IMR-90 (cell line): ENCODE measurements around the gene POLA2. TPM values are rescaled to one million over a fixed set of nuclear protein-coding genes. Genes with fewer than 3 reads are reported as not detected.

Source experiments
- ATAC-seq: fragments of 200-7000 bp; cut with Tn5 transposase; 2 replicates; pipeline ENCODE4 v1.9.1; 2020; ENCODE audit warnings: low read depth, mild to moderate bottlenecking, moderate library complexity
- BruUV-seq: library from RNA; stranded (reverse); fragments of 400-500 nt; replicated peaks from 2 replicates; lab custom pipeline; 2021; lab: Mats Ljungman, UMichigan
- CTCF ChIA-PET: fragments of 300-600 bp; formaldehyde crosslinking; extraction: SDS; loops from one replicate; lab custom pipeline; 2021; ENCODE audit warnings: antibody characterized with exemption; lab: Yijun Ruan, JAX
- POLR2A ChIA-PET: fragments of 300-600 bp; sonication (Branson Sonifier 250); formaldehyde crosslinking; loops from one replicate; lab custom pipeline; 2022; ENCODE audit warnings: antibody characterized with exemption; ENCODE audit not compliant: unreplicated experiment; lab: Charles Lee
- DNase-seq: peaks from one replicate; pipeline ENCODE4 v3.0.0; 2013
- H2AFZ ChIP-seq: replicated peaks from 2 replicates; pipeline ENCODE3; 2013; ENCODE audit warnings: low read length, mild to moderate bottlenecking; ENCODE audit not compliant: poor library complexity
- H2AK5ac ChIP-seq: 2 replicates; pipeline ENCODE4 v1.6.1; 2013; ENCODE audit warnings: low read depth, low read length, inconsistent platforms
- H2AK9ac ChIP-seq: replicated peaks from 2 replicates; pipeline ENCODE3; 2013; ENCODE audit warnings: mild to moderate bottlenecking, low read depth, low read length, moderate library complexity; ENCODE audit not compliant: poor library complexity
- H2BK120ac ChIP-seq: 2 replicates; pipeline ENCODE4 v1.6.1; 2013; ENCODE audit warnings: low read depth, low read length, inconsistent platforms
- H2BK15ac ChIP-seq: 3 replicates; pipeline ENCODE4 v1.6.1; 2013; ENCODE audit warnings: low read depth, low read length, inconsistent platforms
- H2BK20ac ChIP-seq: 2 replicates; pipeline ENCODE4 v1.6.1; 2013; ENCODE audit warnings: low read depth, mild to moderate bottlenecking, inconsistent platforms, low read length, moderate library complexity
- H2BK5ac ChIP-seq: 2 replicates; pipeline ENCODE4 v1.6.1; 2013; ENCODE audit warnings: mild to moderate bottlenecking, low read depth, low read length, inconsistent platforms; ENCODE audit not compliant: poor library complexity, severe bottlenecking
- H3K14ac ChIP-seq: replicated peaks from 2 replicates; pipeline ENCODE4 v1.6.1; 2013; ENCODE audit warnings: low read depth, low read length, inconsistent platforms
- H3K18ac ChIP-seq: 2 replicates; pipeline ENCODE4 v1.6.1; 2013; ENCODE audit warnings: low read depth, low read length, control low read depth
- H3K23ac ChIP-seq: 2 replicates; pipeline ENCODE4 v1.6.1; 2013; ENCODE audit warnings: low read depth, low read length, inconsistent platforms
- H3K27ac ChIP-seq: 2 replicates; pipeline ENCODE4 v1.5.1; 2013; ENCODE audit warnings: mild to moderate bottlenecking, control low read depth, low read length; ENCODE audit not compliant: insufficient read depth
- H3K27me3 ChIP-seq: 2 replicates; pipeline ENCODE4 v1.6.1; 2013; ENCODE audit warnings: low read length; ENCODE audit not compliant: control insufficient read depth, insufficient read depth
- H3K36me3 ChIP-seq: 2 replicates; pipeline ENCODE4 v1.6.1; 2013; ENCODE audit warnings: low read length, mixed read lengths; ENCODE audit not compliant: control insufficient read depth, insufficient read depth
- H3K4ac ChIP-seq: 2 replicates; pipeline ENCODE4 v1.6.1; 2013; ENCODE audit warnings: low read depth, low read length, inconsistent platforms
- H3K4me1 ChIP-seq: 2 replicates; pipeline ENCODE4 v1.6.1; 2013; ENCODE audit warnings: low read length, mixed read lengths; ENCODE audit not compliant: control insufficient read depth, insufficient read depth
- H3K4me2 ChIP-seq: 2 replicates; pipeline ENCODE4 v1.6.1; 2013; ENCODE audit warnings: low read depth, mild to moderate bottlenecking, control low read depth, low read length, moderate library complexity
- H3K4me3 ChIP-seq: 2 replicates; pipeline ENCODE4 v1.5.1; 2013; ENCODE audit warnings: low read depth, mild to moderate bottlenecking, control low read depth, low read length, moderate library complexity; ENCODE audit not compliant: insufficient read depth
- H3K56ac ChIP-seq: 2 replicates; pipeline ENCODE4 v1.6.1; 2013; ENCODE audit warnings: low read length, inconsistent platforms; ENCODE audit not compliant: insufficient read depth; ENCODE audit errors: extremely low read depth
- H3K79me1 ChIP-seq, 2 experiments: 2 replicates each; pipeline ENCODE4 v1.6.1; 2013; ENCODE audit warnings: low read length in 2 of 2, inconsistent platforms in 1 of 2, low read depth in 1 of 2
- H3K9ac ChIP-seq: 2 replicates; pipeline ENCODE4 v1.6.1; 2013; ENCODE audit warnings: low read depth, low read length, control low read depth
- H3K9me1 ChIP-seq: 2 replicates; pipeline ENCODE4 v1.6.1; 2013; ENCODE audit warnings: low read length, inconsistent platforms; ENCODE audit not compliant: insufficient read depth
- H3K9me3 ChIP-seq: 2 replicates; pipeline ENCODE4 v1.6.1; 2013; ENCODE audit warnings: low read length; ENCODE audit not compliant: control insufficient read depth, insufficient read depth
- H4K20me1 ChIP-seq: 2 replicates; pipeline ENCODE4 v1.6.1; 2013; ENCODE audit warnings: low read length, inconsistent platforms; ENCODE audit not compliant: insufficient read depth
- H4K5ac ChIP-seq: 2 replicates; pipeline ENCODE4 v1.6.1; 2013; ENCODE audit warnings: mild to moderate bottlenecking, low read depth, low read length, control low read depth
- H4K8ac ChIP-seq, 2 experiments: 2 replicates each; pipeline ENCODE4 v1.6.1; 2013; ENCODE audit warnings: low read depth in 2 of 2, low read length in 2 of 2, control low read depth in 1 of 2, inconsistent platforms in 1 of 2
- H4K91ac ChIP-seq: 2 replicates; pipeline ENCODE4 v1.6.1; 2013; ENCODE audit warnings: low read depth, low read length, inconsistent platforms; ENCODE audit not compliant: insufficient read depth
- BHLHE40 ChIP-seq: fragments of 150-350 bp; IDR thresholded peaks from 2 replicates; pipeline ENCODE4 v1.6.1; 2016; ENCODE audit warnings: mild to moderate bottlenecking, low read depth, low read length
- CHD1 ChIP-seq: IDR thresholded peaks from 2 replicates; pipeline ENCODE4 v1.6.1; 2012; ENCODE audit warnings: low read depth, low read length, improper control_type of control experiment
- FOS ChIP-seq: fragments of 150-350 bp; IDR thresholded peaks from 2 replicates; pipeline ENCODE4 v1.6.1; 2016; ENCODE audit warnings: low read depth, low read length
- MAZ ChIP-seq: IDR thresholded peaks from 2 replicates; pipeline ENCODE4 v1.6.1; 2012; ENCODE audit warnings: low read depth, mild to moderate bottlenecking, low read length, improper control_type of control experiment, moderate library complexity, borderline replicate concordance
- NFE2L2 ChIP-seq: fragments of 150-350 bp; IDR thresholded peaks from 2 replicates; pipeline ENCODE4 v1.6.1; 2016; ENCODE audit warnings: low read depth, mild to moderate bottlenecking, low read length
- RAD21 ChIP-seq: IDR thresholded peaks from 2 replicates; pipeline ENCODE4 v1.6.1; 2012; ENCODE audit warnings: low read length, improper control_type of control experiment
- SMC3 ChIP-seq: fragments of 150-350 bp; IDR thresholded peaks from 2 replicates; pipeline ENCODE4 v1.6.1; 2016; ENCODE audit warnings: low read depth, mild to moderate bottlenecking, antibody characterized with exemption, low read length, moderate library complexity
- WGBS, 2 experiments: methylation state at CpG; one replicate each; pipeline versions ENCODE4 v1.1.5 to v1.1.7; 2013; ENCODE audit warnings: missing lambda C conversion rate in 2 of 2; ENCODE audit not compliant: insufficient read length in 1 of 2; ENCODE audit errors: extremely low coverage in 2 of 2; 5-methylcytosine and 5-hydroxymethylcytosine counted together
- dilution Hi-C: fragments of 300-500 bp; cut with HindIII; formaldehyde crosslinking; loops from one replicate; pipeline ENCODE4 v1.14.3; 2018; ENCODE audit warnings: low sequenced_read_pairs; ENCODE audit not compliant: unreplicated experiment
- in situ Hi-C: fragments of 300-500 bp; cut with MboI; formaldehyde crosslinking; loops from 3 replicates; pipeline ENCODE4 v1.14.3; 2019; ENCODE audit warnings: low sequenced_read_pairs, inconsistent platforms, mixed read lengths
- intact Hi-C: fragments of 100-400 bp; cut with micrococcal nuclease; formaldehyde crosslinking; loops from 2 replicates; pipeline ENCODE4 v1.10.0; 2022
- polyA plus RNA-seq, 3 experiments: library from polyadenylated mRNA; depleted of rRNA; stranded (reverse); fragments of >200 nt; gene quantifications; 2 replicates each; pipeline ENCODE4 v1.2.3, GENCODE V29; 2012; ENCODE audit warnings: low replicate concordance in 1 of 3
- total RNA-seq: library from RNA; depleted of rRNA; stranded (reverse); fragments of >200 nt; gene quantifications from 2 replicates; pipeline ENCODE4 v1.2.3, GENCODE V29; 2012
- TF ChIP-seq, protein P1 (sequence below): conservative IDR thresholded peaks from 2 replicates; pipeline ENCODE4 v1.5.1; 2012; ENCODE audit warnings: mild to moderate bottlenecking, low read depth, low read length, improper control_type of control experiment
- TF ChIP-seq, protein P2 (sequence below): fragments of 150-350 bp; IDR thresholded peaks from 2 replicates; pipeline ENCODE4 v1.6.1; 2016; ENCODE audit warnings: low read depth, mild to moderate bottlenecking, low read length, moderate library complexity, borderline replicate concordance

The POLA2 gene
- total and polyA plus RNA-seq, 2 of the 4 experiments (the other 2 are of a cell fraction) = 14.2 to 17.3 TPM

DNA sequence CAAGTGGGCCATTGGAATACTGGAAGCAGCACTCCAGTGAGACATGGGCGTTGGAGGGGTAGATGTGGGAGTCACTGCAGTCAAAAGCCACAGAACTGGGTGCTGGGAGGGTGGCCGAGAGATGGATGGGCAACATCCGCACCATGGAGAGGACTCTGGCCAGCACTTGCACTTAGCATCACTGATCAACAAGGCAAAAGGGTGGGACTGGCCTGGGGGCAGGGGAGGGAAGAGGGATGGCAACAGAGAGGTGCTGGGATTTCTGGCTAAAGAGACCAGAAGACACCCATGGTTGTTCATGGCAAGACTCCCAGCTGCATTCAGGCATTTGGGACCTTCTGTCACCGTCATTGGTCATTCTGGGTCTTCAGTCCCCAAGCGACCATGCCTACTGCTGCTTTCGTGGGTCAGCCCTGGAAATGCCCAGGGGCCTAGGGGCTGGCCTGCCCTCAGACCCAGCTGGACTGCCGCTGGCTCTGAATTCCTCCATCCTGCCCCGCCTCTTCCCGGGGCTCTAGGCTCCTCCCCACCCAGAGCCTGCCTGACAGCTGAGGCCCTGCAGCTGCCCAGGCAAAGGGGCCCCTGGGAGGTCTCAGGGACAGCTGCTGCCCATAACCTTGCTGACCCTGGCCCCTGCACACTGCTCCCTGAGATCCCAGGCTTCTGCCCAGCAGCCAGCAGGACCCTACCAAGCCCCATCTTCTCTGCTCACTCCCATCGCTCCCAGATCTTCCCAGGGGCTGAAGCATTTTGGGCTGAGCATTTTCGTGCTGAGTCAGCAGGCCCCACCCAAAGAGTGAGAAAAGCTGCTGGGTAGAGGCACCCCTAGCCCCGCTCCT lies 39.9 kb downstream of the POLA2 start (continued):
- TF ChIP-seq, protein P1, sequence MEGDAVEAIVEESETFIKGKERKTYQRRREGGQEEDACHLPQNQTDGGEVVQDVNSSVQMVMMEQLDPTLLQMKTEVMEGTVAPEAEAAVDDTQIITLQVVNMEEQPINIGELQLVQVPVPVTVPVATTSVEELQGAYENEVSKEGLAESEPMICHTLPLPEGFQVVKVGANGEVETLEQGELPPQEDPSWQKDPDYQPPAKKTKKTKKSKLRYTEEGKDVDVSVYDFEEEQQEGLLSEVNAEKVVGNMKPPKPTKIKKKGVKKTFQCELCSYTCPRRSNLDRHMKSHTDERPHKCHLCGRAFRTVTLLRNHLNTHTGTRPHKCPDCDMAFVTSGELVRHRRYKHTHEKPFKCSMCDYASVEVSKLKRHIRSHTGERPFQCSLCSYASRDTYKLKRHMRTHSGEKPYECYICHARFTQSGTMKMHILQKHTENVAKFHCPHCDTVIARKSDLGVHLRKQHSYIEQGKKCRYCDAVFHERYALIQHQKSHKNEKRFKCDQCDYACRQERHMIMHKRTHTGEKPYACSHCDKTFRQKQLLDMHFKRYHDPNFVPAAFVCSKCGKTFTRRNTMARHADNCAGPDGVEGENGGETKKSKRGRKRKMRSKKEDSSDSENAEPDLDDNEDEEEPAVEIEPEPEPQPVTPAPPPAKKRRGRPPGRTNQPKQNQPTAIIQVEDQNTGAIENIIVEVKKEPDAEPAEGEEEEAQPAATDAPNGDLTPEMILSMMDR = no peak

DNA sequence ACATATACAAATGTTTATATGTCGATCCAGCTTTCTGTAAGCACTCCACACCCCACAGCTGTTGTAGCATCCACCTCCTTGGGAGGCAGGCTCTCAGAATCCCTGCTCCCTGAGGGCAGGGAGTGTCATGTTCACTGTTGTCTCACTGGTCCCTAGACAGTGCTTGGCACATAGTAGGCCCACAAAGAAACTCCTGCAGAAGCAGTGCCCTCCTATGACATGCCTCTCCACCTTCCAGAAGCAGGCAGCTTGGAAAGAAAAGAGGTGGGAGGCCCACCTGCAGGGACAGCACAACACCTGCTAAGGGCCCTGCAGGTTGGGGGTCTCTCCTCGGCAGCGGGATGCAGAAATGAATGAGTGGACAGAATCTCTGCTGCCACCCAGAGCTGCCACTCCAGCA lies 41.8 kb downstream of the POLA2 start:
- no peaks in the 10 kb centered on the region for H3K27me3 ChIP-seq
- H2BK5ac ChIP-seq = no peak overlapping the region
- no peak overlapping the region for H2AFZ ChIP-seq
- ChIA-PET CTCF (interaction anchor here (0.8 kb wide), 1 partner anchor 12 kb away, joined by 3 read pairs; no protein-coding TSS in a partner anchor), POLR2A (interaction anchor here (1.4 kb wide), 1 partner anchor 14 kb away, joined by 5 read pairs; no protein-coding TSS in a partner anchor)
- peak overlapping the region; percentile 61 for H2AK9ac ChIP-seq
- no peak overlapping the region; the same call in 1 of the 2 replicates for H3K4ac ChIP-seq
- H4K20me1 ChIP-seq = peaks cover 9% of the 10 kb centered on the region
- no CpG with 5 or more reads among the region's 3 CpGs for whole genome bisulfite sequencing, 2 experiments
- BruUV-seq = no TSS peak
- no peak overlapping the region for H4K5ac ChIP-seq
- H2BK15ac ChIP-seq = no peak overlapping the region
- H2AK5ac ChIP-seq = peak overlapping the region; percentile 48; the same call in 1 of the 2 replicates
- peak overlapping the region in 1 of 2 experiments; percentile 12; a peak in 1 of 4 replicates for H4K8ac ChIP-seq
- H2BK20ac ChIP-seq = no peak overlapping the region
- peak overlapping the region; percentile 4; the same call in 1 of the 2 replicates for H4K91ac ChIP-seq
- H3K4me3 ChIP-seq = no peak overlapping the region
- no peaks in the 10 kb centered on the region for H3K36me3 ChIP-seq
- H3K4me2 ChIP-seq = no peak overlapping the region
- no peak overlapping the region for H2BK120ac ChIP-seq
- H3K9me3 ChIP-seq = no peaks in the 10 kb centered on the region
- no peak overlapping the region for H3K14ac ChIP-seq
- H3K4me1 ChIP-seq = peaks cover 47% of the 10 kb centered on the region
- in situ Hi-C loops = no loop called here
- H3K18ac ChIP-seq = peak overlapping the region; percentile 8; the same call in 1 of the 2 replicates
- H3K9ac ChIP-seq = no peak overlapping the region
- peaks cover 53% of the 10 kb centered on the region for H3K9me1 ChIP-seq
- H3K27ac ChIP-seq = no peak overlapping the region
- DNase-seq (no peak), ATAC-seq (no peak)
- intact Hi-C loops = no loop called here
- no peak overlapping the region for H3K23ac ChIP-seq
- H3K79me1 ChIP-seq = peaks cover 7 to 54% of the 10 kb centered on the region in 2 experiments; a peak in 3 of 4 replicates
- H3K56ac ChIP-seq = no peak overlapping the region
- dilution Hi-C loops = no loop called here
- TF ChIP-seq CHD1 (no peak), NFE2L2 (no peak), RAD21 (no peak), SMC3 (no peak), FOS (no peak), MAZ (no peak), BHLHE40 (no peak)
- TF ChIP-seq, protein P1 = no peak
- TF ChIP-seq, protein P2, sequence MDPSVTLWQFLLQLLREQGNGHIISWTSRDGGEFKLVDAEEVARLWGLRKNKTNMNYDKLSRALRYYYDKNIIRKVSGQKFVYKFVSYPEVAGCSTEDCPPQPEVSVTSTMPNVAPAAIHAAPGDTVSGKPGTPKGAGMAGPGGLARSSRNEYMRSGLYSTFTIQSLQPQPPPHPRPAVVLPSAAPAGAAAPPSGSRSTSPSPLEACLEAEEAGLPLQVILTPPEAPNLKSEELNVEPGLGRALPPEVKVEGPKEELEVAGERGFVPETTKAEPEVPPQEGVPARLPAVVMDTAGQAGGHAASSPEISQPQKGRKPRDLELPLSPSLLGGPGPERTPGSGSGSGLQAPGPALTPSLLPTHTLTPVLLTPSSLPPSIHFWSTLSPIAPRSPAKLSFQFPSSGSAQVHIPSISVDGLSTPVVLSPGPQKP = no peak
